NOMO-1 (cell line): ENCODE results near the gene HMGN1.
"Not testable (repeated sequence)": the region's sequence is repeated elsewhere in the genome, so short reads cannot be mapped to it uniquely, and the experiment has no call there.

ENCODE experiments used
- DNase-seq, 2 experiments: peaks; one replicate each; lab custom pipeline; 2025; ENCODE audit not compliant: unreplicated experiment in 2 of 2; lab: John Stamatoyannopoulos, UW

Gene HMGN1, protein sequence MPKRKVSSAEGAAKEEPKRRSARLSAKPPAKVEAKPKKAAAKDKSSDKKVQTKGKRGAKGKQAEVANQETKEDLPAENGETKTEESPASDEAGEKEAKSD

DNA sequence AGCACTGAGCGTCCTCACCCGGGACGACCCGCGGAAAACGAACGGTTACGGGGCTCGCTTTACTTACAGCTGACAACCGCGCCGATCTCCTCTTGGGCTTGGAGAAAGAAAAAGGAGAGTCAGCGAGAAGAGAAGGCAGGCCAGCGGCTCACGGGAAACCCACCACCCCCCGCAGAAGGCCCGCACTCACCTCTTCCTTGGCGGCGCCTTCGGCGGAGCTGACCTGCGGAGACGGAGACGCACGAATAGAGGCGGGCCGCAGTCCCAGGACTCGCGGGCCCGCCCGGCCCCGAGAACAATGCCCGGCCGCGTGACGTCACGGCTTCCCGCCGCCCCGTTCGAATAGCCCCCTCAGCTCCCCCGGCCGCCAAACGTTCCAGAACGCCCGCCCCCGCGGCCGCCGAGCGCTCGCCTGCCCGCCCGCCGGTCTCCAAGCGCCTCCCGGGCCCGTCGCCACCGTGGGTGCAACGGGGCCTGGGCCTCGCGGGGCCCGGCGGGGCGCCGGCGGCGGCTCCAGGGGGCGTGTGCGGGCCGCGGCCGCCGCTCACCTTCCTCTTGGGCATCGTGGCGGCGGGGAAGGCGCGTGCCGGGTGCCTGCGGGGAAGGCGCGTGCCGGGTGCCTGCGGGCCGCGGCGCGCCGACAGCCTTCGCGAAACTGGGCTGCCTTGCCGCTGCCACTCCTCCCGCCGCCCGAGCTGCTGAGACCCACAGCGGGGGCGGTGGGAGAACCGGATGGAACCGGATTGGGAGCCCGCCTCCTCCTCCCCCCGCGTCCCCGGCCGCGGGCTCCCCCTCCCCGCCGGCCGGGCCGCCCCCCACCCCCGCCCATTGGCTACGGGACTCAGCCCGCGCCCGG lies at the start of gene HMGN1:
Gene HMGN1, minus strand, starts transcription at position 734 of the 856 bp plus-strand sequence. Its CDS starts 171 bp downstream, at position 563.
- peak; percentile 77 to 91 for DNase-seq

DNA sequence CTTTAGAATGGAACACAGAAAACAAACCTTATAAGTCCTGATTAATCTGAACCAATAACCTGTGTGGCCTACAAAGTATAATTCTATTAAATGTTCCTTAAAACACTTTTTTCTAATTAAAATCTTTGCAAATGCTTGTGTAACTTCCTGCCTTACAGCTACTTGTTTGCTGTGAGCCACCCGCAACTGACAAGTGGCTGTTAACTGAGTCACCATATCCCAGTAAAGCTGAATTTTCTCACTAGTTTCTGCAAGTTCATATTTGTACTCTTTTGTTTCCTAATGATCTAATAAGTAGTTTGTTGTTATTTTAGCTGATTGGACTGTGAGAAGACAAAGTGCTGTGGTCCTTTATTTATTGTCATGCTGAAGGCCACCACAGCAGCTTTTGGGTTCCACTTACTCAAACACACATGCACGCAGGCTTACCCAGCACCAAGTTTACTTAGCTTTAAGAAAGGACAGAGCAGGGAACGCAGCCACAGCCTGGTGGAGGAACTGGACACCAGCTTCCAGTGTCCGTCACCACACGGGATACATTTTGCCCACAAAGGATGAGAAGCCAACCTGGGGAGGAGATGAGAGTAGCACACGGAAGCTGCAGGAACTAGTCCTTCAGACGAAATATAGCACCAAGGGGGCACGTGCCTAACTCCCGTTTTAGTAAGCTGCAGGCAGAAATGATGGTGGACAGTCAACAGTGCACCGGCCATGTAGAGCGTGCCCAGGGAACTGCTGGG lies 48.9 kb upstream of the HMGN1 start:
- DNase-seq, result peak; percentile 61 to 84

DNA sequence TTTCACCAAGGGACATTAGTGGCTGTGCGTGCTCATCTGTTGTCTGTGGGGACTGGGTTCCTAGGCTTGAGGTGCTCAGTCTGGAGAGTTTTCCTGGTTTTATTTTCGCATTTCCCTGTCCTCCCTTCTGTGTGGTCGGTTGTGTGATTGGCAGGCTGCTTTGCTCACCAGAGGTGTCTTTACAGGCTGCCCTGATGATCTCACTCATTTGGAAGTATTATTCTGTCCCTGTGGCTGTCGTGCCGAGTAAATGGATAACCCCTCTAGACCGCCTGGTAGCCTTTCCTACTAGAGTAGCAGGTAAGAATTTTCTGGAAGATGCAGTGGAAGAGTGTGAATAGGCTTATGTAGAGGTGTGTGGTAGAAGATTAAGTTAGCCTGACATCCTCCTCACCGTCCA lies 44.1 kb upstream of the HMGN1 start:
- no peak for DNase-seq

- no peak for DNase-seq
Measured at GRCh38 chr21:39390212-39390765, 41.4 kb upstream of the HMGN1 start.

DNA sequence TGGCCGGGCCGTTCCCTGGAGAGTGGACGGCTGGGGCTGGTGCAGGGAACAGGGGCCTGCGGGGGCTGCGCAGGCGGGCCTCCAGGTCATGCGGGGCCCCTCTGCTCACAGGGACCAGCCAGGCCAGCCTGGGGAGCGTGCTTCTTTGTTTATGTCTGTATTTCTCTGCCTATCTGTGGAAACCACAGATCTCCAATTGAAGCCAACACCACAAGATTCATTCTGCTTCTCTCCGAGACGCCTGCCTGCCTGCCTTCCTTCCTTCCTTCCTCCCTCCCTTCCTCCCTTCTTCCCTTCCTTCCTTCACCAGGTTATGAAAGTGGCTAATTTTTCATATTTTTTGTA lies 39.9 kb upstream of the HMGN1 start:
- no peak for DNase-seq

DNA sequence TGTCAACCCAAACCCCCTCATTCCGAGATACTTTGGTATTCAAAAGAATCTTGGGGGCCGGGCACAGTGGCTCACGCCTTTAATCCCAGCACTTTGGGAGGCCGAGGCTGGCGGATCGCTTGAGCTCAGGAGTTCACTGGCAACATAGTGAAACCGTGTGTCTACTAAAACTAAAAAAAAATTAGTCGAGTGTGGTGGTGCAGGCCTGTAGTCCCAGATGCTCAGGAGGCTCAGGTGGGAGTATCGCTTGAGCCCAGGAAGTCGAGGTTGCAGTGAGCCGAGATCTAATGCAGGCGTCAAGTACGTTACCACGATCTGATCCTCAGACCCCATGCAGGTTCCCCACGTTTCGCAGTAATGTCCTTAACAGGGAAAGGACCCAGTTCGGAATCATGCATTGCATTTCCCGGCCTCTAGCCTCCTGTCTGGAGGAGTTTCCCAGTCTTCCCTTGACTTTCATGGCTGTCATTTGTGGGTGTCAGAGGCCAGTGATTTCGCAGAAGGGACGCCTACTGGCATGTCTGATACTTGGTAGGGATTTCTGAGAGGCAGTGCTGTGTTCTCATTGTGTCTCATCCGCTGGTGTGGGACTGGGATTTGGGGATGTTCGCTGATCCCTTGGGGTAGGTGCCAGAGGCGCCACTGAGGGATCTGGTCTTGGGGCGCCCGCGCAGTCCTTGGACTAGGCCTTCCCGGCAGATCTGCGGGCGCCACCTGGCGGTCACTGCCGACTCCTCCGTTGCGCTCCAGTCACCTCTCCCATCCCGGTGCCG lies 39.3 kb upstream of the HMGN1 start:
- peak; percentile 76 to 79 for DNase-seq

- peak; percentile 70 to 83 for DNase-seq
Measured at GRCh38 chr21:39387461-39388037, 38.7 kb upstream of the HMGN1 start.

DNA sequence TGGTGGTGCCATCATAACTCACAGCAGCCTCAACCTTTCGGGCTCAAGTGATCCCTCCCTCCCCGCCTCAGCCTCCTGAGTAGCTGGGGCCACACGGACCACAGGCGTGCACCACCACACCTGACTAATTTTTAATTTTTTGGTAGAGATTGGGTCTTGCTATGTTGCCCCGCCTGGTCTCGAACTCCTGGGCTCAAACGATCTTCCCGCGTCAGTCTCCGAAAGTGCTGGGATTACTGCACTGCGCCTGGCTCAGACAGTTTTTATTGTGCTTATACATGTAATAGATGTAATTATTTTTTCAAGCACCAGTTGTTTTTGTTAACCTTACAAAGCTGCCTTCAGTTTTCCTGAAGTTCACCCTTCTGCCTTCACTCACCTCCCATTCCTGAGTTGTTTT lies 38.0 kb upstream of the HMGN1 start:
- no peak for DNase-seq

- DNase-seq, result no peak
Measured at GRCh38 chr21:39386194-39386593, 37.3 kb upstream of the HMGN1 start.

DNA sequence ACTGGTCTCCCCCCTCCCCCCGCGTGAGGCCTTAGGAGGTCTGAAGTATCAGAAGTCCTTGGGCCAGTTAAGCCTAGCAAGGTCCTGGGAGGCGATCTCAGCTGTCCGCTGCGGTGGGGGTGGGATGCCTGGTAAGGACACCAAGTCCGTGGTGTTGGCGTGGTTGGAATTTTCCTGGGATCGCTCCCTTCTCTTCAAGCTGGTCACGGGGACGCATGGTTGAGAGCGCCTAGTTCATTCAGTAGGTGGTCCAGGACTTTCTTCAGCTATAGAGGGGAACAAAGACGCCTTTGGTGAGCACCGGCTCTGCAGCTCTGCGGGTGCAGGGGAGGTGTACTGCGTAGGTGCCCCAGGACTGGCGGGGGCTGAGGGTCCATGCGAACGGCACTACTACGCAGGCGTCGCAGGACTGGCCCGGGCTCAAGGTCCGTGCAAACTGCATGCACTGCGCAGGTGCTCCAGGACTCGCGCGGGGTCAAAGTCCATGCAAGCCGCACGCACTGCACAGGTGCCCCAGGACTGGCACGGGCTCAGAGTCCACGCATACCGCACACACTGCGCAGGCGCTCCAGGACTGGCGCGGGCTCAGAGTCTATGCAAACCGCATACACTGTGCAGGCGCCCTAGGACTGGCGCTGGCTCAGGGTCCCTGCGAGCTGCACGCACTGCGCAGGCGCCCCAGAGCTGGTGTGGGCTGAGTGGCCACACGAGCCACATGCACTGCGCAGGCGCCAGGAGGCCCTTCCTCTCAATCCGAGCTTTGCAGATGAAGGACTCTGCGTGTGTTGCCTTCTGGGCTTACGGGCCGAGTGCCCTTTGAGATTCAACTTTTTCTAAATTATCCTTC lies 36.6 kb upstream of the HMGN1 start:
- DNase-seq, result peak; percentile 49 to 59

DNA sequence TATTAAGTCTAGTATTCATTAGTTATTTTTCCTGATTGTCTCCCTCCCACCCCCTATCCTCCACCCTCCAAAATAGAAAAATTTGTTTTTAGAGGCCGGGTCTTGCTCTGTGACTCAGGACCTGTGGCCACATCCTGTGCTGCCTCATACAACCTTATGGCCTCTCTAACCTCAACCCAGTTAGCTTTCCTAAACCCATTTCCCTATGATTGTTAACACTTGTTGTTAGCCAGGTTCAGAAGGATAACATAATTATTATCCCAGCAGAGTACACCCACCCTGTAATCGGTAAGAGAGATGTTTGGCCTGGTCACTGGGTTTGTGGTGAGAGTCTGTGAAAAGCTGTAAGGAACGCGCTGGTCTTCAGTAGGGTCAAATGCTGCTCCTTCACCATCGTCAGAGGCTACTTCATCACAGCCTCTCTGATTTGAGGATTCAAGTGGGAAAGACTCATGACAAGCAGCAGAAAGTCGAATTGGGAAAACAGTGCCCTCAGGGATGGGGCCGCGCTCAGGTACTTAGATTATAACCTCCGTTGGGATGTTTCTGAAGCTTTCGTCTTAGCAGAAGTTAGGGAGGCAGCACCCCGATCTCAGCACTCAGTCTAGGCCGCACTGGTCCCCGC lies 35.9 kb upstream of the HMGN1 start:
- DNase-seq, result no peak

- not testable (repeated sequence) for DNase-seq
Measured at GRCh38 chr21:39382096-39382495, 33.2 kb upstream of the HMGN1 start.

DNA sequence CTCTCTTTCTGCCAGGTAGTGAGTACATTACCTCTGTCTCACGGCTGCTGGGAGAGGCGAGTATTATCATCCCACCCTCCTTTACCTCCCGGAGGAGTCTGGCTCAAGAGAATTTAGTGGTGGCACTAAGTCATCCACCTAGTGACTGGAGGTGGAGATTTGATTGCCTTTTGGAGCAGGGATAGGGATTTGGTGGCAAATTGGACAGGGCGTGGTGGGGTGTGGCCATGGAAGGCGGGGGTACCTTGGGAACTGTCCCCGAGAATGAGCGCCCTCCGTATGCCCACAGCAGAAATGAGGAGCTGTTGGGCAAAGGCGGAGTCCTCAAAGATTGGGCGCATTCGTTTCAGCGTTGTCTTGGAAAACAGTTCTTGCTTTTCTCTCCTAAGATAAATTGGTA lies 32.1 kb upstream of the HMGN1 start:
- DNase-seq, result no peak

- DNase-seq, result peak; percentile 79 to 84
Measured at GRCh38 chr21:39379986-39380891, 31.4 kb upstream of the HMGN1 start.

- DNase-seq, result no peak
Measured at GRCh38 chr21:39377444-39378050, 28.7 kb upstream of the HMGN1 start.

- DNase-seq, result no peak
Measured at GRCh38 chr21:39375446-39375845, 26.6 kb upstream of the HMGN1 start.

GRCh38 chr21:39374046-39374445 lies 25.2 kb upstream of the HMGN1 start:
- DNase-seq, result no peak

- peak; percentile 47 to 73 for DNase-seq
Measured at GRCh38 chr21:39373634-39374033, 24.7 kb upstream of the HMGN1 start.
